Head of caudate nucleus (tissue), 42 donors: ENCODE data around the gene STIM1.
A peak's percentile ranks its signal among the peaks of the same experiment; 100 is the strongest.
"Not testable (repeated sequence)": the region's sequence is repeated elsewhere in the genome, so short reads cannot be mapped to it uniquely, and the experiment has no call there.

Experiments
- DNase-seq, 42 donors: peaks; one replicate each; pipeline versions ENCODE4 v3.0.0 to v3.0.0-alpha.2; 2020 to 2021; ENCODE audit warnings: mixed read lengths in 7 of 42
- intact Hi-C: fragments of 100-400 bp; cut with DNase I; formaldehyde crosslinking; loops from one replicate; pipeline ENCODE4 v1.15.0; 2022

Gene STIM1

GRCh38 chr11:4027746-4028145, 172.3 kb downstream of the STIM1 start:
- intact Hi-C loops = no loop called here
- no peak for DNase-seq

DNA sequence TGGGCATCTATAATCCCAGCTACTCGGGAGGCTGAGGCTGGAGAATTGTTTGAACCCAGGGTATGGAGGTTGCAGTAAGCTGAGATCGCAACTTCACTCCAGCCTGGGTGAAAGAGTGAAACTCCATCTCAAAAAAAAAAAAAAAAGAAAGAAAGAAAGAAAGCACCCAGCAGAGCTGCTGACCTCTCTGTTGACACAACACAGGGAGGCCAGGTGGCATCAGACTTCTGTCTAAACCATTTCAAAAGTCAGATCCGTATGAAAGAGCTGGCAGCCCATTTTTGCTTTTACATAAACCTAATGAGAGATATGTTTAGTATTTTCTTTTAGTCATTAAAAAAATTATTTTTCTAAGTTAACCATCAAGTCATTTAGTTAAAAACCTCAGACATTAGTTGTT, 174.7 kb downstream of the STIM1 start:
- intact Hi-C loops = no loop called here
- no peak for DNase-seq

- intact Hi-C loops = no loop called here
- DNase-seq = no peak
Measured at GRCh38 chr11:4032097-4032496, 176.6 kb downstream of the STIM1 start.

- intact Hi-C loops = no loop called here
Measured at GRCh38 chr11:4035985-4036384, 180.5 kb downstream of the STIM1 start.

DNA sequence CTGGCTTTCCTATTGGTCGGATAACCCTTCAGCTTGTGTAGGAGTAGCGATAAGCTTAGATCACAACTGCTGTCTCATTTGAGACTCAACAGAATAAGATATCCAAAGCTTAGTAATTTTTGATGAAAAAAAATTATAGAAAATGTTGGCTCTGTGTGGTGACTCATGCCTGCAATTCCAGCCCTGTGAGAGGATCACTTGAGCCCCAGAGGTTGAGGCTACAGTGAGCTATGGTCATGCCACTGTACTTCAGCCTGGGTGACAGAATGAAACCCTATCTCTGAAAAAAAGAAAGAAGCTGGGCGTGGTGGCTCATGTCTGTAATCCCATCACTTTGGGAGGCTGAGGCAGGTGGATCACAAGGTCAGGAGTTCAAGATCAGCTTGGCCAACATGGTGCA, 183.5 kb downstream of the STIM1 start:
- no peak for DNase-seq
- intact Hi-C loops = no loop called here

More at GRCh38 chr11:4035985-4036384, 180.5 kb downstream of the STIM1 start:
- no peak for DNase-seq

DNA sequence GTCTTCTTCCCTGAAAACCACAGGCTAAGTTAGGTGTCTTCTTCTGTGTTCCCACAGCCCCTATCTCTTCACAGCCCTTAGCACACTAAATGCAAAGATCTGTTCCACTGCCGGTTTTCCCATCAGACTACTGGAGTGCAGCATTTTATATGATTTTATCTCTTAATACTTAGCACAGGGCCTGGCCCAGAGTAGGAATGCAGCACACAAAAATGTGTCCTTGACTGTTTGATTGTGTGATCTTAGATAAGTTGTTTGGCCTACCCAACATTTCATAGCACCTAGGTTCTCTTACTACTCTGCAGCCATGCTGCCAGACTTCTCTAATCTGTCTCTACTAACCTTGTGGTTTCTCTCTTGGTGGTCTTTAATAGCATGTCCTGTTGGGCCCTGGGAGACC, 185.0 kb downstream of the STIM1 start:
- intact Hi-C loops = no loop called here
- DNase-seq = no peak

GRCh38 chr11:4041731-4042391, 186.4 kb downstream of the STIM1 start:
- intact Hi-C loops = no loop called here
- no peak for DNase-seq

GRCh38 chr11:4044976-4045646, 189.6 kb downstream of the STIM1 start:
- intact Hi-C loops = no loop called here
- DNase-seq = peak; percentile 43 to 91 (median 79)

DNA sequence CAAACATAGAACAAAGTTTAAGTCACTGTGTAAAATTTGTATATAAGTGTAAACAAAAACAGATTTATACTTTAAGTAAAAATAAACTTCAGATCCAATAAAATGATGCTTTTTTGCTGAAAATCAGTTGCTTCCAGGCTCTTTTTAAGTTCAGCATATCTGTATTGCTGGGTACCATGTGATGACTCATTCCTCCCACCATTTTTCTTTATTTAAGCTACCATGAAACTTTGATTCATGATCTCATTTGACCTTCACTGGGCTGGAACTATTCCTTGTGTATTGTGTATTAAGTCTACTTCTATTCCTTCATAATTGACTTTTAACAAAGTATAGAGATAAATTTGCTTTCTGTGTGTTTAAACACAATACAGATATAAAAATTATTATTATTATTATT, 192.9 kb downstream of the STIM1 start:
- intact Hi-C loops = no loop called here
- no peak for DNase-seq

- intact Hi-C loops = no loop called here
Measured at GRCh38 chr11:4049006-4049405, 193.5 kb downstream of the STIM1 start.

DNA sequence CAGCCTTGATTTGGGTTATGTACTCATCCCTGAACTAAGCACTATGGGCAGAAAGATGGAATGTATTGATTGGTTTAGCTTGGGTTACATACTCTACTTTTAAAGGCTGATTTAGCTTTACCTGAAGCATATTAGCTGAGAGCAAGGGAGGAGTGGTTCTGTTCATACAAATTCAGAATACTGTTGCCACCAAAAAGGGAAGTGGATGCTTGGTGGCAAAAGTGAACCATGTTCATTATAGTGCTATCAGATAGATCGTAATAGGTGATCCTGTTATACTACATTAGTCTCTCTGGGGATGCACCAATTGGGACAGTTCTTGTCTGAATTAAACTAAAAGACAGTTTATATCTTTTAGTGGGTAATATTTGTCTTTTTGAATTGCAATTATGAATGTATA, 194.7 kb downstream of the STIM1 start:
- DNase-seq = no peak
- intact Hi-C loops = no loop called here

More at GRCh38 chr11:4049006-4049405, 193.5 kb downstream of the STIM1 start:
- DNase-seq = no peak

DNA sequence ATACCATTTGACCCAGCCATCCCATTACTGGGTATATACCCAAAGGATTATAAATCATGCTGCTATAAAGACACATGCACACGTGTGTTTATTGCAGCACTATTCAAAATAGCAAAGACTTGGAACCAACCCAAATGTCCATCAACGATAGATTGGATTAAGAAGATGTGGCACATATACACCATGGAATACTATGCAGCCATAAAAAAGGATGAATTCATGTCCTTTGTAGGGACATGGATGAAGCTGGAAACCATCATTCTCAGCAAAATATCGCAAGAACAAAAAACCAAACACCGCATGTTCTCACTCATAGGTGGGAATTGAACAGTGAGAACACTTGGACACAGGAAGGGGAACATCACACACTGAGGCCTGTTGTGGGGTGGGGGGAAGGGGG, 197.7 kb downstream of the STIM1 start:
- DNase-seq, intact Hi-C loops: not testable (repeated sequence)

DNA sequence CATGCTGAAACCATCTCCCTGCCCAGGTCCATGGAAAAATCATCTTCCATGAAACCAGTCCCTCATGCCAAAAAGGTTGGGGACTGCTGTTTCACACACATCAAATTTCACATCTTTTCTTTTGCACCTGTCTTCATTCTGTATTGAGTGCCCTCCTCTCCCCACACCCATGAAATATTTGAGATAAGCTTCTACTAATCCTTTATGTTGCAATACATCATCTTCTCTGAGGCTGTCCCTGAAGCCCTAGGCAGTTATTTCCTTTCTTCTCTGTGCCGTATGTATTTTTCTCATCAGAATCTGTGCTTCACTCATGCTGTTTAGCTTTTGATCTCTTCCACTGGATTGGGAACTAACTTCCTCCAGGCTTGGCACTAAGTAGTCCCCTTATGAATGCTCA, 199.2 kb downstream of the STIM1 start:
- intact Hi-C loops = no loop called here
- no peak for DNase-seq

DNA sequence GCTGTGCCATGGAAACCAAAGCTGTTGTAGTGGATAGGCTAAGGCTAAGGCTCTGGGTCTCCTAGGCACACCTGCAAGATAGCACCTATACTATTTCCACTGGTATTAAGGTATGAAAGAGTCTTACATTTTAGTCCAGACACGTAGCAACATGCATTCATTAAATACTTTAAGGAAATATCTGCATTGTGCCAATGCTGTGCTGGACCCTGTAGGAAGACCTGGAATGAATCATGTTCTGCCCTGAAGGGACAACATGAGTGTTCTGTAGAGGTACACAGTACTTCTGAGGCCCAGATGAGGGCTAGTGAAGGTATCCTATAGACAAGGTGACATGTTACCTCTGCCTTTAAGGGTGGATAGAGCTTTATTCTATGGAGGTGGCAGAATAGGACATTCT, 204.0 kb downstream of the STIM1 start:
- intact Hi-C loops = no loop called here
- no peak for DNase-seq

DNA sequence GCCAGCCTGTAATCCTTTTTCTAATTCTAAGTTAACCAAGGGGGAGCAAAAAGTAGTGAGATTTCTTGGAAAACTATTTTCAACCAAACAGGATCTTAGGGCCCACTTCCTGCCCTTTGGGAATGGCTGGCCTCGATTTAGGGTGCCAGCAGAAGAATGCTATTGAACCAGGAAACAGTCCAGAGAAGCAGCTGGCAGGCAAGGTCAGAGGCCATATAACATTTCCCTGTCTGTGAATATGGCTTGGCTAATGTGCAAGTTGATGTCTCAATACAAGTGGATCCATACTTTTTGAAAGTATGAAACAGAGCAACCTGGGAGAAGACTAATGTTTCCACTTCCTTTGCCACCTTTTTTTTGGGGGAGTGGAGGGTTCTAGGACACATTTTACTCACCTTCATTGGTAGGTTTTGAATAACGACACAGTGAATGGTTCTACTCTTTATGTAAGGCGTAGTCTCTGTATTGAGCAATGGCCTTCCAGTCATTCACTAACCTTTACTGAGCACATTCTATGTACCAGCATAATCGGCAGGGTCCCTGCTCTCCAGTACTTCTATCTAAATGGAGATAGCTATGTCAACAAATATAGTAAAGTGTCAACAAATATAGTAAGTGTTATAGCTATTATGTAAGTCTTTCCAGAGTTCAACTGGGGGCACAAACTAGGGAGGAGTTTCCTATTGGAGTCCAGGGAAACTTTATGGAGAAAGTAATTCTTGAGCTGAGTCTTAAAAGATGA, 204.9 kb downstream of the STIM1 start:
- intact Hi-C loops = no loop called here
- no peak for DNase-seq

- DNase-seq = no peak
- intact Hi-C loops = no loop called here
Measured at GRCh38 chr11:4061700-4062099, 206.2 kb downstream of the STIM1 start.

- no peak for DNase-seq
- intact Hi-C loops = no loop called here
Measured at GRCh38 chr11:4063348-4063747, 207.9 kb downstream of the STIM1 start.

- DNase-seq = no peak
- intact Hi-C loops = no loop called here
Measured at GRCh38 chr11:4064278-4064955, 209.0 kb downstream of the STIM1 start.

DNA sequence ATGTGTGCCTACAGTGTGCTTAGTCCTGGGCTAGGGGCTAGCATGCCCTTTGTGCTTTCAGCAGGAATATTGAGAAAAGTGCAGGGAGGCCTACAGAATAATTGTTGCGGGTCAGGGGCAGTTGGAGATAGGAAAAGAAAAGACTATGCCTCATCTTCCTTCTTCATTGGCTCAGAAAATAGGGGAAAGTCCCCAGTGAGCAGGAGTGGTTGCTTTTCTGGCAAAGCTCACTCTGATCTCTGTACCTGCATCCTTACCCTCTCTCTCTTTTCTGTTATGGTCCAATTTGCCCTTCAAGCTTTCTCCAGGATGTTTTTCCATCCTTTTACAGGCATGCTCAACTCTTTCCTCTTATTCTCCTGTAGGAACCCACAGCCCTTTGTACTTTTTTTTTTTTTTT, 209.6 kb downstream of the STIM1 start:
- intact Hi-C loops = no loop called here
- no peak for DNase-seq
